GM12878 (cell line): ENCODE measurements around the gene SFI1. TPM values are rescaled to one million over a fixed set of nuclear protein-coding genes. Genes with fewer than 3 reads are reported as not detected.

ENCODE experiments used
- ATAC-seq: fragments of 200-7000 bp; cut with Tn5 transposase; 3 replicates; pipeline ENCODE4 v1.9.1; 2020; ENCODE audit warnings: mild to moderate bottlenecking, moderate library complexity
- BruUV-seq: library from RNA; stranded (reverse); fragments of 400-500 nt; replicated peaks from 2 replicates; lab custom pipeline; 2021; lab: Mats Ljungman, UMichigan
- CTCF ChIA-PET: fragments of 300-600 bp; sonication (Branson Sonifier 250); formaldehyde crosslinking; extraction: SDS; loops from one replicate; lab custom pipeline; 2021; ENCODE audit warnings: inconsistent platforms; lab: Yijun Ruan, JAX
- POLR2A ChIA-PET: fragments of 350-600 bp; formaldehyde crosslinking; extraction: SDS; loops from one replicate; lab custom pipeline; 2021; ENCODE audit warnings: inconsistent platforms; lab: Charles Lee
- RAD21 ChIA-PET: fragments of 300-600 bp; sonication (Branson Sonifier 250); formaldehyde crosslinking; loops from one replicate; lab custom pipeline; 2023; ENCODE audit warnings: antibody characterized with exemption; ENCODE audit not compliant: unreplicated experiment; lab: Charles Lee
- SMC1A ChIA-PET: fragments of 300-600 bp; sonication (Branson Sonifier 250); formaldehyde crosslinking; loops from one replicate; lab custom pipeline; 2023; ENCODE audit not compliant: unreplicated experiment, uncharacterized antibody; lab: Charles Lee
- DNase-seq: peaks from one replicate; pipeline ENCODE4 v3.0.0-alpha.2; 2011; ENCODE audit warnings: low read depth, low spot score
- FAIRE-seq: peaks from 3 replicates; lab custom pipeline; 2011; peaks lifted over from hg19 to GRCh38; lab: Jason Lieb, UNC
- H2AFZ ChIP-seq: 2 replicates; pipeline ENCODE4 v1.6.0; 2011; ENCODE audit warnings: low read depth, low read length, control low read depth; ENCODE audit not compliant: control insufficient read depth
- H3K27ac ChIP-seq: 2 replicates; pipeline ENCODE4 v1.5.1; 2011; ENCODE audit warnings: control low read depth; ENCODE audit not compliant: control insufficient read depth, insufficient read depth
- H3K27me3 ChIP-seq, 2 experiments: replicated peaks in 1 of 2; 2 replicates each; pipeline versions ENCODE4 v1.6.0 to v1.6.1; 2011; ENCODE audit warnings: low read length in 1 of 2; ENCODE audit not compliant: control insufficient read depth in 2 of 2, insufficient read depth in 2 of 2
- H3K36me3 ChIP-seq, 2 experiments: 2 replicates each; pipeline ENCODE4 v1.5.1; 2011; ENCODE audit warnings: low read length in 1 of 2; ENCODE audit not compliant: control insufficient read depth in 2 of 2, insufficient read depth in 2 of 2
- H3K4me1 ChIP-seq: 2 replicates; pipeline ENCODE4 v1.6.1; 2011; ENCODE audit warnings: mild to moderate bottlenecking, low read length, moderate library complexity, mixed read lengths; ENCODE audit not compliant: control insufficient read depth, insufficient read depth
- H3K4me2 ChIP-seq: 2 replicates; pipeline ENCODE4 v1.6.0; 2011; ENCODE audit warnings: control low read depth; ENCODE audit not compliant: control insufficient read depth, insufficient read depth
- H3K4me3 ChIP-seq: fragments of 200-600 bp; sonication (generic); 2 replicates; pipeline ENCODE4 v1.5.1; 2016
- H3K79me2 ChIP-seq: 2 replicates; pipeline ENCODE4 v1.6.0; 2011; ENCODE audit warnings: low read length; ENCODE audit not compliant: control insufficient read depth, insufficient read depth
- H3K9ac ChIP-seq: 2 replicates; pipeline ENCODE4 v1.8.0; 2011; ENCODE audit warnings: low read length, control low read depth, mixed read lengths; ENCODE audit not compliant: control insufficient read depth, insufficient read depth
- H3K9me3 ChIP-seq: replicated peaks from 3 replicates; pipeline ENCODE4 v1.5.1; 2011; ENCODE audit warnings: mild to moderate bottlenecking, low read length; ENCODE audit not compliant: control insufficient read depth, insufficient read depth
- H4K20me1 ChIP-seq: 2 replicates; pipeline ENCODE4 v1.6.0; 2011; ENCODE audit not compliant: control insufficient read depth, insufficient read depth
- ATF2 ChIP-seq: IDR thresholded peaks from 2 replicates; pipeline ENCODE4 v1.6.1; 2012; ENCODE audit warnings: low read length, inconsistent platforms
- ATF7 ChIP-seq: fragments of 450-650 bp; IDR thresholded peaks from 2 replicates; pipeline ENCODE4 v1.6.1; 2016; ENCODE audit warnings: low read depth, mild to moderate bottlenecking
- BACH1 ChIP-seq: fragments of 450-650 bp; IDR thresholded peaks from 2 replicates; pipeline ENCODE4 v1.6.1; 2017; ENCODE audit warnings: mild to moderate bottlenecking, borderline replicate concordance
- BHLHE40 ChIP-seq, 2 experiments: fragments of 450-650 bp in 1 of 2; IDR thresholded peaks; 2 replicates each; pipeline ENCODE4 v1.6.1; 2011 to 2017; ENCODE audit warnings: low read depth in 2 of 2, borderline replicate concordance in 1 of 2, improper control_type of control experiment in 1 of 2, low read length in 1 of 2, mild to moderate bottlenecking in 1 of 2
- CBX3 ChIP-seq: fragments of 200-600 bp; sonication (generic); IDR thresholded peaks from 2 replicates; pipeline ENCODE4 v1.6.1; 2016; ENCODE audit warnings: low read depth, borderline replicate concordance
- CEBPB ChIP-seq, 2 experiments: fragments of 150-350 bp in 1 of 2; IDR thresholded peaks; 2 replicates each; pipeline ENCODE4 v1.6.1; 2012 to 2014; ENCODE audit warnings: low read depth in 2 of 2, low read length in 2 of 2, borderline replicate concordance in 1 of 2, inconsistent platforms in 1 of 2
- ETV6 ChIP-seq, 2 experiments: fragments of 450-650 bp in 1 of 2; IDR thresholded peaks in 1 of 2; conservative IDR thresholded peaks in 1 of 2; 2 replicates each; pipeline ENCODE4 v1.6.1; 2014; ENCODE audit warnings: antibody characterized with exemption in 1 of 2, borderline replicate concordance in 1 of 2, low read depth in 1 of 2, mild to moderate bottlenecking in 1 of 2, moderate library complexity in 1 of 2
- HDAC2 ChIP-seq: fragments of 200-600 bp; sonication (generic); IDR thresholded peaks from 2 replicates; pipeline ENCODE4 v1.6.1; 2017
- HDAC6 ChIP-seq: fragments of 200-600 bp; sonication (generic); IDR thresholded peaks from one replicate; pipeline ENCODE4 v1.8.0; 2017; ENCODE audit warnings: antibody characterized with exemption; ENCODE audit not compliant: unreplicated experiment
- IKZF2 ChIP-seq, 2 experiments: fragments of 450-650 bp; IDR thresholded peaks; 2 replicates each; pipeline ENCODE4 v1.6.1; 2017; ENCODE audit warnings: mild to moderate bottlenecking in 2 of 2, moderate library complexity in 2 of 2
- KLF5 ChIP-seq: fragments of 450-650 bp; IDR thresholded peaks from 2 replicates; pipeline ENCODE4 v1.6.1; 2014; ENCODE audit warnings: mild to moderate bottlenecking; ENCODE audit not compliant: partially characterized antibody
- MTA2 ChIP-seq: fragments of 450-650 bp; IDR thresholded peaks from 2 replicates; pipeline ENCODE4 v1.6.1; 2016; ENCODE audit warnings: low read depth, mild to moderate bottlenecking, moderate library complexity
- NBN ChIP-seq: fragments of 450-650 bp; IDR thresholded peaks from 2 replicates; pipeline ENCODE4 v1.6.1; 2016
- NFIC ChIP-seq: IDR thresholded peaks from 2 replicates; pipeline ENCODE4 v1.6.1; 2012; ENCODE audit warnings: low read depth, mild to moderate bottlenecking, inconsistent platforms, low read length, moderate library complexity
- NR2F1 ChIP-seq: fragments of 450-650 bp; conservative IDR thresholded peaks from 2 replicates; pipeline ENCODE4 v1.6.1; 2017; ENCODE audit warnings: mild to moderate bottlenecking
- NRF1 ChIP-seq: conservative IDR thresholded peaks from 2 replicates; pipeline ENCODE4 v1.6.1; 2011; ENCODE audit warnings: mild to moderate bottlenecking, low read depth, low read length, improper control_type of control experiment
- PKNOX1 ChIP-seq: fragments of 450-650 bp; IDR thresholded peaks from 2 replicates; pipeline ENCODE4 v1.6.1; 2016; ENCODE audit warnings: mild to moderate bottlenecking
- STAT3 ChIP-seq: IDR thresholded peaks from 2 replicates; pipeline ENCODE4 v1.6.1; 2011; ENCODE audit warnings: low read depth, low read length, improper control_type of control experiment
- TBL1XR1 ChIP-seq: IDR thresholded peaks from 2 replicates; pipeline ENCODE4 v1.6.1; 2012; ENCODE audit warnings: low read depth, low read length, improper control_type of control experiment
- whole genome bisulfite sequencing: methylation state at CpG from one replicate; pipeline ENCODE4 v1.1.6; 2016; ENCODE audit warnings: low lambda C conversion rate; ENCODE audit not compliant: insufficient replicate concordance, insufficient coverage; ENCODE audit errors: missing lambda C conversion rate; 5-methylcytosine and 5-hydroxymethylcytosine counted together
- in situ Hi-C: fragments of 300-500 bp; cut with MboI; formaldehyde crosslinking; loops from 9 replicates; pipeline ENCODE4 v1.14.3; 2018; ENCODE audit warnings: mixed read lengths
- intact Hi-C: fragments of 100-400 bp; cut with micrococcal nuclease; formaldehyde crosslinking; loops from one replicate; pipeline ENCODE4 v1.14.2; 2022; ENCODE audit not compliant: unreplicated experiment
- polyA plus RNA-seq, 11 experiments: library from polyadenylated mRNA; depleted of rRNA in 4 of 11; unstranded in 6 of 11; stranded (reverse) in 5 of 11; fragments of >200 nt; fragmentation: Nextera tagmentation in 4 of 11; fragmentation: Illumina TruSeq in 1 of 11; extraction: Ambion mirVana in 4 of 11; extraction: Trizol in 1 of 11; gene quantifications; 1 replicate in 1 of 11; 2 replicates in 10 of 11; pipeline versions ENCODE4 v1.2.1 to v1.2.3, GENCODE V29; 2011 to 2016; ENCODE audit warnings: inconsistent platforms in 2 of 11, missing spikeins in 2 of 11, low read depth in 1 of 11
- total RNA-seq, 4 experiments: library from RNA; depleted of rRNA in 3 of 4; stranded (reverse); fragments of >200 nt in 3 of 4; fragmentation: Illumina TruSeq in 1 of 4; extraction: Trizol in 1 of 4; gene quantifications; 2 replicates each; pipeline versions ENCODE4 v1.2.1 to v1.2.3, GENCODE V29; 2013 to 2021

Gene SFI1
- total and polyA plus RNA-seq, 10 of the 15 experiments (the other 5 are each of a cell fraction or from before 2014, with no cell fraction given) = 6.3 to 70.1 (median 30.4) TPM

- TF ChIP-seq BACH1 (peak; percentile 57; the same call in 1 of the 2 replicates), NFIC (peak; percentile 64; the same call in 1 of the 2 replicates), MTA2 (peak; percentile 81), PKNOX1 (peak; percentile 55; the same call in 1 of the 2 replicates), IKZF2 (IDR thresholded peaks at IDR 0.05) (peak; percentile 61 to 73; a peak in 3 of 4 replicates)
These were observed 164.6 kb downstream of the SFI1 start (continued) for GRCh38 chr22:31660860-31661341.

- Histone ChIP-seq H2AFZ (peak within 1 kb of the TSS; percentile 99), H3K4me3 (peak within 1 kb of the TSS; percentile 79), H3K36me3 (no peaks in the 10 kb centered on the region), H3K79me2 (peaks cover 33% of the 10 kb centered on the region), H3K9ac (peak within 1 kb of the TSS; percentile 76), H3K9me3 (no peaks in the 10 kb centered on the region), H3K4me1 (peaks cover 12% of the 10 kb centered on the region), H4K20me1 (no peaks in the 10 kb centered on the region; the same call in 1 of the 2 replicates), H3K27ac (peak within 1 kb of the TSS; percentile 81), H3K27me3 (no peaks in the 10 kb centered on the region), H3K4me2 (peak within 1 kb of the TSS; percentile 91)
- under 1% methylated on average over 52 of the region's 52 CpGs for WGBS
- BruUV-seq = no TSS peak
- ChIA-PET POLR2A (interaction anchor here (0.5 to 1.9 kb wide), 14 partner anchors 9 to 291 kb away, joined by 3 to 28 read pairs (median 4); partner anchors contain the start of gene DEPDC5), SMC1A (interaction anchor here (0.7 to 10.8 kb wide), 21 partner anchors 9 to 308 kb away, joined by 3 to 99 read pairs (median 3); partner anchors contain the start of genes PRR14L and YWHAH), RAD21 (interaction anchor here (0.6 to 2.8 kb wide), 17 partner anchors 9 to 308 kb away, joined by 3 to 49 read pairs (median 4); partner anchors contain the start of gene DEPDC5), CTCF (interaction anchor here (0.6 to 9.1 kb wide), 19 partner anchors 9 to 418 kb away, joined by 3 to 140 read pairs (median 4); no protein-coding TSS in a partner anchor)
- ATAC-seq (peak; percentile 87), FAIRE-seq (peak; percentile 90), DNase-seq (peak; percentile 89)
- in situ Hi-C loops = loop anchor here (5.0 to 10.0 kb wide), 2 partner anchors 285 to 413 kb away; no protein-coding TSS in a partner anchor
- intact Hi-C loops = loop anchor here (2.0 to 10.0 kb wide), 2 partner anchors 15 to 93 kb away; partner anchors contain the start of genes DEPDC5 and PRR14L
- TF ChIP-seq TBL1XR1 (no peak), HDAC6 (no peak), NRF1 (no peak), NBN (peak; percentile 94), STAT3 (no peak), ATF7 (0 out of 2 replicates have a peak, but pooled peaks have one; percentile 10), BHLHE40 (IDR thresholded peaks at IDR 0.05; ENCODE audit: borderline replicate concordance in 1 of 2, low read depth in 2 of 2, low read length in 1 of 2) (peak; percentile 65 to 85; a peak in 3 of 4 replicates), KLF5 (peak; percentile 51), CBX3 (no peak), CEBPB (IDR thresholded peaks at IDR 0.05; ENCODE audit: borderline replicate concordance in 1 of 2, low read depth in 2 of 2, low read length in 2 of 2) (no peak), ATF2 (no peak), ETV6 (conservative IDR thresholded peaks at IDR 0.05 in 1 of 2, IDR thresholded peaks at IDR 0.05 in 1 of 2; ENCODE audit: borderline replicate concordance in 1 of 2, low read depth in 1 of 2) (no peak), HDAC2 (peak; percentile 54; the same call in 1 of the 2 replicates), NR2F1 (no peak; the same call in 1 of the 2 replicates)
These were observed 165.7 kb downstream of the SFI1 start, which contains the start of gene PISD for GRCh38 chr22:31661851-31662667. PISD (minus strand) TSS chr22:31662215; CDS start chr22:31662208, 7 bp downstream.
